Panc1 (cell line): ENCODE measurements around the gene NPIPB6. TPM values are rescaled to one million over a fixed set of nuclear protein-coding genes. Genes with fewer than 3 reads are reported as not detected.

ENCODE experiments used
- ATAC-seq: fragments of 200-7000 bp; cut with Tn5 transposase; 2 replicates; pipeline ENCODE4 v1.9.1; 2020; ENCODE audit warnings: mild to moderate bottlenecking, moderate library complexity
- BruUV-seq: library from RNA; stranded (reverse); fragments of 400-500 nt; replicated peaks from 2 replicates; lab custom pipeline; 2021; lab: Mats Ljungman, UMichigan
- CTCF ChIA-PET: fragments of 300-600 bp; sonication (Branson Sonifier 250); formaldehyde crosslinking; loops from one replicate; lab custom pipeline; 2022; ENCODE audit warnings: antibody characterized with exemption; lab: Charles Lee
- POLR2A ChIA-PET: fragments of 300-600 bp; sonication (Branson Sonifier 250); formaldehyde crosslinking; loops from one replicate; lab custom pipeline; 2022; ENCODE audit warnings: antibody characterized with exemption; lab: Charles Lee
- DNase-seq: peaks from one replicate; pipeline ENCODE4 v3.0.0-alpha.2; 2010; ENCODE audit warnings: low read depth, low spot score
- H3K27ac ChIP-seq: 2 replicates; pipeline ENCODE4 v1.5.1; 2011; ENCODE audit warnings: mild to moderate bottlenecking, low read length, inconsistent platforms
- H3K27me3 ChIP-seq: fragments of 200-500 bp; sonication (Bioruptor generic); 2 replicates; pipeline ENCODE4 v1.6.0; 2014; ENCODE audit warnings: low read length, inconsistent platforms; ENCODE audit not compliant: control insufficient read depth, insufficient read depth
- H3K36me3 ChIP-seq: fragments of 200-500 bp; sonication (Bioruptor generic); 2 replicates; pipeline ENCODE4 v1.5.1; 2014; ENCODE audit warnings: inconsistent platforms, mild to moderate bottlenecking, low read length, moderate library complexity; ENCODE audit not compliant: control insufficient read depth, insufficient read depth
- H3K4me1 ChIP-seq: 2 replicates; pipeline ENCODE4 v1.5.1; 2011; ENCODE audit warnings: inconsistent platforms, mild to moderate bottlenecking, low read length, moderate library complexity; ENCODE audit not compliant: control insufficient read depth, insufficient read depth
- H3K4me3 ChIP-seq, 2 experiments: 2 replicates each; pipeline ENCODE4 v1.5.1; 2011 to 2012; ENCODE audit warnings: low read depth in 2 of 2, low read length in 2 of 2, mild to moderate bottlenecking in 2 of 2, inconsistent platforms in 1 of 2, moderate library complexity in 1 of 2
- H3K9me3 ChIP-seq: fragments of 200-500 bp; sonication (Bioruptor generic); 2 replicates; pipeline ENCODE4 v1.5.1; 2014; ENCODE audit warnings: low read depth, mild to moderate bottlenecking, inconsistent platforms, low read length, moderate library complexity; ENCODE audit not compliant: control insufficient read depth, insufficient read depth
- CTCF ChIP-seq: fragments of 450-650 bp; IDR thresholded peaks from 2 replicates; pipeline ENCODE4 v1.5.1; 2017; ENCODE audit warnings: mild to moderate bottlenecking
- POLR2AphosphoS5 ChIP-seq: IDR thresholded peaks from 2 replicates; pipeline ENCODE4 v1.6.1; 2012; ENCODE audit warnings: mild to moderate bottlenecking, low read depth, low read length, moderate library complexity
- REST ChIP-seq, 2 experiments: IDR thresholded peaks; 2 replicates each; pipeline ENCODE4 v1.6.1; 2011 to 2012; ENCODE audit warnings: low read depth in 2 of 2, control low read depth in 1 of 2, low read length in 1 of 2, mild to moderate bottlenecking in 1 of 2, moderate library complexity in 1 of 2; ENCODE audit not compliant: insufficient read depth in 1 of 2
- SIN3A ChIP-seq: IDR thresholded peaks from 2 replicates; pipeline ENCODE4 v1.6.1; 2012; ENCODE audit warnings: low read depth, mild to moderate bottlenecking, low read length, moderate library complexity, borderline replicate concordance; ENCODE audit not compliant: insufficient read depth
- TCF7L2 ChIP-seq: IDR thresholded peaks from 2 replicates; pipeline ENCODE4 v1.6.1; 2011; ENCODE audit warnings: mild to moderate bottlenecking, low read depth, low read length, inconsistent platforms
- in situ Hi-C: cut with HindIII; loops from 2 replicates; pipeline ENCODE4 v1.10.0; 2016; ENCODE audit warnings: low sequenced_read_pairs, low pct_unique_long_range_greater_than_20kb
- intact Hi-C: fragments of 100-400 bp; cut with micrococcal nuclease; formaldehyde crosslinking; loops from one replicate; pipeline ENCODE4 v1.10.0; 2022; ENCODE audit not compliant: unreplicated experiment
- total RNA-seq: library from RNA; stranded (reverse); gene quantifications from one replicate; pipeline ENCODE4 v1.2.1, GENCODE V29; 2021; ENCODE audit not compliant: unreplicated experiment

NPIPB6 gene
- total RNA-seq, 1 experiment from 2014 or later = 1.3 TPM

GRCh38 chr16:28324887-28325279 lies 38.4 kb downstream of the NPIPB6 start:
- ChIA-PET CTCF (interaction anchor here (0.6 kb wide), 1 partner anchor 225 kb away, joined by 5 read pairs; no protein-coding TSS in a partner anchor), POLR2A (no interaction called here)
- Histone ChIP-seq H3K4me3 (no peak overlapping the region), H3K27ac (no peak overlapping the region), H3K36me3 (no peaks in the 10 kb centered on the region), H3K9me3 (no peaks in the 10 kb centered on the region), H3K4me1 (peaks cover 5% of the 10 kb centered on the region; the same call in 1 of the 2 replicates), H3K27me3 (no peaks in the 10 kb centered on the region)
- ATAC-seq (no peak), DNase-seq (no peak)
- intact Hi-C loops = no loop called here
- TF ChIP-seq REST (IDR thresholded peaks at IDR 0.05; ENCODE audit: insufficient read depth in 1 of 2, low read depth in 2 of 2, low read length in 1 of 2) = no peak
- no peak for TF ChIP-seq CTCF
- no peak for TF ChIP-seq POLR2AphosphoS5
- TF ChIP-seq SIN3A = no peak
- no peak for TF ChIP-seq TCF7L2
- in situ Hi-C loops = no loop called here
- no TSS peak for BruUV-seq

- no TSS peak for BruUV-seq
- ATAC-seq (peak; percentile 55), DNase-seq (no peak)
- H3K36me3 ChIP-seq = no peaks in the 10 kb centered on the region
- TF ChIP-seq REST (IDR thresholded peaks at IDR 0.05; ENCODE audit: insufficient read depth in 1 of 2, low read depth in 2 of 2, low read length in 1 of 2) = no peak
- no peak for TF ChIP-seq POLR2AphosphoS5
- no peak for TF ChIP-seq TCF7L2
- no peak for TF ChIP-seq SIN3A
- TF ChIP-seq CTCF = no peak
- in situ Hi-C loops (no loop called here), intact Hi-C loops (no loop called here)
- no peaks in the 10 kb centered on the region for H3K9me3 ChIP-seq
- no peaks in the 10 kb centered on the region for H3K27me3 ChIP-seq
- CTCF ChIA-PET = interaction anchor here (0.5 to 0.6 kb wide), 2 partner anchors 179 to 225 kb away, joined by 5 to 9 read pairs; no protein-coding TSS in a partner anchor
- no peak overlapping the region for H3K27ac ChIP-seq
- H3K4me1 ChIP-seq = peaks cover 5% of the 10 kb centered on the region; the same call in 1 of the 2 replicates
- POLR2A ChIA-PET = no interaction called here
- no peak overlapping the region for H3K4me3 ChIP-seq
Measured at GRCh38 chr16:28324235-28324886, 38.9 kb downstream of the NPIPB6 start.
